ENCODE measurements around the gene TP63. TPM values are rescaled to one million over a fixed set of nuclear protein-coding genes. Genes with fewer than 3 reads are reported as not detected.

The TP63 gene
- total RNA-seq, 1 experiment from 2014 or later, result 41.9 TPM

- Mint-ChIP-seq H3K36me3 (ENCODE audit: insufficient read depth, unreplicated experiment) (peaks cover 6% of the 10 kb centered on the region), H3K27ac (ENCODE audit: low read depth, unreplicated experiment) (no peak overlapping the region), H3K4me3 (ENCODE audit: unreplicated experiment) (no peak overlapping the region), H3K4me1 (ENCODE audit: insufficient read depth, unreplicated experiment) (peaks cover 14% of the 10 kb centered on the region), H3K9me3 (ENCODE audit: unreplicated experiment) (no peaks in the 10 kb centered on the region), H3K27me3 (ENCODE audit: insufficient read depth, unreplicated experiment) (no peaks in the 10 kb centered on the region)
- no peak for TF ChIP-seq CTCF (IDR thresholded peaks at IDR 0.05; ENCODE audit: unreplicated experiment)
- intact Hi-C loops (cut with micrococcal nuclease), result no loop called here
- ChIA-PET CTCF (no interaction called here), POLR2A (no interaction called here)
- DNase-seq (ENCODE audit: unreplicated experiment), result no peak
- no TSS peak for BruUV-seq (replicated peaks)
Measured at GRCh38 chr3:189625071-189625470, 6.1 kb upstream of the TP63 start.

GRCh38 chr3:189625572-189625971 lies 5.6 kb upstream of the TP63 start:
- TF ChIP-seq CTCF (IDR thresholded peaks at IDR 0.05; ENCODE audit: unreplicated experiment), result no peak
- Mint-ChIP-seq H3K27me3 (ENCODE audit: insufficient read depth, unreplicated experiment) (no peaks in the 10 kb centered on the region), H3K9me3 (ENCODE audit: unreplicated experiment) (no peaks in the 10 kb centered on the region), H3K4me1 (ENCODE audit: insufficient read depth, unreplicated experiment) (peaks cover 17% of the 10 kb centered on the region), H3K36me3 (ENCODE audit: insufficient read depth, unreplicated experiment) (peaks cover 6% of the 10 kb centered on the region), H3K27ac (ENCODE audit: low read depth, unreplicated experiment) (no peak overlapping the region), H3K4me3 (ENCODE audit: unreplicated experiment) (no peak overlapping the region)
- POLR2A ChIA-PET, result no interaction called here
- no TSS peak for BruUV-seq (replicated peaks)
- intact Hi-C loops (cut with micrococcal nuclease), result no loop called here
- CTCF ChIA-PET, result interaction anchor here (0.6 kb wide), 1 partner anchor 354 kb away, joined by 3 read pairs; no protein-coding TSS in a partner anchor
- DNase-seq (ENCODE audit: unreplicated experiment), result no peak

GRCh38 chr3:189626286-189626685 lies 4.9 kb upstream of the TP63 start:
- no peaks in the 10 kb centered on the region for H3K9me3 Mint-ChIP-seq (ENCODE audit: unreplicated experiment)
- DNase-seq (ENCODE audit: unreplicated experiment), result no peak
- peaks cover 6% of the 10 kb centered on the region for H3K36me3 Mint-ChIP-seq (ENCODE audit: insufficient read depth, unreplicated experiment)
- H3K4me3 Mint-ChIP-seq (ENCODE audit: unreplicated experiment), result no peak overlapping the region
- intact Hi-C loops (cut with micrococcal nuclease), result no loop called here
- H3K4me1 Mint-ChIP-seq (ENCODE audit: insufficient read depth, unreplicated experiment), result peaks cover 17% of the 10 kb centered on the region
- no TSS peak for BruUV-seq (replicated peaks)
- POLR2A ChIA-PET, result no interaction called here
- CTCF ChIA-PET, result no interaction called here
- H3K27ac Mint-ChIP-seq (ENCODE audit: low read depth, unreplicated experiment), result no peak overlapping the region
- no peak for TF ChIP-seq CTCF (IDR thresholded peaks at IDR 0.05; ENCODE audit: unreplicated experiment)
- H3K27me3 Mint-ChIP-seq (ENCODE audit: insufficient read depth, unreplicated experiment), result no peaks in the 10 kb centered on the region

- Mint-ChIP-seq H3K9me3 (ENCODE audit: unreplicated experiment) (no peaks in the 10 kb centered on the region), H3K36me3 (ENCODE audit: insufficient read depth, unreplicated experiment) (peaks cover 6% of the 10 kb centered on the region), H3K27me3 (ENCODE audit: insufficient read depth, unreplicated experiment) (no peaks in the 10 kb centered on the region), H3K4me3 (ENCODE audit: unreplicated experiment) (no peak overlapping the region), H3K4me1 (ENCODE audit: insufficient read depth, unreplicated experiment) (peaks cover 9% of the 10 kb centered on the region), H3K27ac (ENCODE audit: low read depth, unreplicated experiment) (no peak overlapping the region)
- DNase-seq (ENCODE audit: unreplicated experiment), result peak; percentile 56
- intact Hi-C loops (cut with micrococcal nuclease), result no loop called here
- CTCF ChIA-PET, result interaction anchor here (0.7 to 1.0 kb wide), 4 partner anchors 24 to 126 kb away, joined by 3 to 5 read pairs (median 4); no protein-coding TSS in a partner anchor
- BruUV-seq (replicated peaks), result no TSS peak
- POLR2A ChIA-PET, result interaction anchor here (0.6 to 2.4 kb wide), 18 partner anchors 10 to 209 kb away, joined by 3 to 10 read pairs (median 4); no protein-coding TSS in a partner anchor
- no peak for TF ChIP-seq CTCF (IDR thresholded peaks at IDR 0.05; ENCODE audit: unreplicated experiment)
Measured at GRCh38 chr3:189629803-189630455, 1.3 kb upstream of the TP63 start.
